DMS 273 treated with DMSO at 0.1 percent for 48 hours (cell line): ENCODE results near the gene BTBD2.

Experiments used
- DNase-seq: peaks from one replicate; lab custom pipeline; 2025; lab: John Stamatoyannopoulos, UW

The BTBD2 gene

DNA sequence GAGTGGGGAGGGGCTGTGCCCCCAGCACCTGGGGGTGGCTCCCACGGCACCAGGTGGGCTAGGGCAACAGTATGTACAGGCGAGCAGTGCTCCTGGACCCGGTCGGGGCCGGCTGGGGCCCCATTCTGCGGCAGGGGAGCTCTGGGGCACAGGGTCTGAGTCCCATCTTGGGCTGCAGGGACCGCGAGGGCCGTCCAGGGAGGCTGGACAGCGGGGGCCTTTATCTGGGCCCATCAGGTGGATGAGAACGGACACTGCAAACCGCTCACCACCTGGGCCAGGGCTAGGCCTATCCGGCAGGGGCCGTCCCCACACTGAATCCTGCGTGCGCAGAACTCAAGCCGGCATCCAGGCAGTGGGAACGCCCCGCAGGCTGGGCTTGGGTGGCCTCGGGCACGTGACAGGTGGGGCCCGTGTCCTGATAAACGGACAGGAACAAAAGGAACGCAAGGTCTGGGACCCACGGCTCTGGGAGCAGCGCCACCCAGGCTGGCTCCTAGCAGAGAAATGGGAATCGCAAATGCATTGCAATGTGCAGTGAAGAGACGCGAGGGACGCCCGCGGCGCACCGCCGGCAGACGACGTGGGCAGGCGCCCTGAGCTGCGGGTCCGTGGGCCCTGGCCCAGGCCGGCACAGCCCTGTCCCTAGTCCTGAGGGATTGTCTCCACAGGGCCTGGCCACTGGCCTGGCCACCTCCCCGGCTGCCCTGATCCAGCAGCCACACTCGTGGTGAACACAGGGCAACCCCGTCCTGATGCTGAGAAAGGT lies 29.7 kb downstream of the BTBD2 start:
- DNase-seq, result no peak

DNA sequence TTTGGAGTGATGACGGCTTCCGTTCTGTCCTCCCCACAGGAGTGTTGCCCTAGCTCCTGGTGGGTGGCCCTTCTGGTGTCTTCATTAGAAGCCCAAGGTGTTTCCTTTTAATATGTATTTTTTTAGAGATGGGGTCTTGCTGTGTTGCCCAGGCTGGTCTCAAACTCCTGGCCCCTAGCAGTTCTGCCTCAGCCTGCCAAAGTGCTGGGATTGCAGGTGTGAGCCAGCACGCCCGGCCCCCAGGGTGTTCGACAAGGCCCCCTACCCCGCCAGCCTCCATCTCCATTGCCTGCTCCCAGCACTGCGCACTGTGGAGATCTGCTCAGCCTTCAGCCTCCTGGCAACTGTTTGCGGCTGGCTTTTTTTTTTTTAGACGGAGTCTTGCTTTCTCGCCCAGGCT lies 31.2 kb downstream of the BTBD2 start:
- no peak for DNase-seq

DNA sequence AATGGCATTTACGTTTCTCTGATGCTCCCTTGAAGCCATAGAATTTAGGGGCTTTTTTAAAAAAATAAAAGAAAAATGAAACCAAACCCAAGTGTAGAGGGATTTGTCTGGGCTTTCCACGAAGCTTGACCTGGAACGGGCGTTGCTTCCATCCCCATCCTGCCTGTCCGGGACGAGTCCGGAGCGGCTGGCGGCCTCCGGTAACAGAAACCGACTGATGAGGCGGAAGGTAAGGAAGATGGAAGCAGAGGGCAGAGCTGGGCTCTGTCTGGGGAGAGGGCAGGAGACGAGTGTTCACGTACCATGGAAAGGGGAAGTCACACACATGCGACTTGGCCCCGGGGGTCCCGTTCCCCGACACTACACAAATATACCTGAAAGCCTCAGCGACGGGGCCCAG lies 34.3 kb downstream of the BTBD2 start:
- no peak for DNase-seq

DNA sequence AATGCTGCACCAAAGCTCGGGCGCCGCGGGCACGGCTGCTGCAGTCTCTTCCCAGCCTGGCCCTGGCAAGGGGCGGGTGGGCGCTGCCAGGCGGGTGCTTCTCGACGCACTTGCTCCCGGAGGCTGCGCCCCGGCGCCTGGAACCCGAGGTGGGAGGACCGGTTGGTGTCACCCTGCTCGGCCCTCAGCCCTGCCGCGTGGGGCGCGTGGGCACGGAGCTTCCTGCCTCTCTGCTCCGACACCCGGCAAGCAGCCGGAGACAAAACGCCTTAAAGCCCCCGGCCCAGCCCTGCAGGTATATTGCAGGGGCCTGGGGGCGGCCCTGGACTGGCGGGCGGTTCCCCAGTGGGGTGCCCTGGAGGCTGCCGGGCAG lies 34.7 kb downstream of the BTBD2 start:
- DNase-seq, result no peak

DNA sequence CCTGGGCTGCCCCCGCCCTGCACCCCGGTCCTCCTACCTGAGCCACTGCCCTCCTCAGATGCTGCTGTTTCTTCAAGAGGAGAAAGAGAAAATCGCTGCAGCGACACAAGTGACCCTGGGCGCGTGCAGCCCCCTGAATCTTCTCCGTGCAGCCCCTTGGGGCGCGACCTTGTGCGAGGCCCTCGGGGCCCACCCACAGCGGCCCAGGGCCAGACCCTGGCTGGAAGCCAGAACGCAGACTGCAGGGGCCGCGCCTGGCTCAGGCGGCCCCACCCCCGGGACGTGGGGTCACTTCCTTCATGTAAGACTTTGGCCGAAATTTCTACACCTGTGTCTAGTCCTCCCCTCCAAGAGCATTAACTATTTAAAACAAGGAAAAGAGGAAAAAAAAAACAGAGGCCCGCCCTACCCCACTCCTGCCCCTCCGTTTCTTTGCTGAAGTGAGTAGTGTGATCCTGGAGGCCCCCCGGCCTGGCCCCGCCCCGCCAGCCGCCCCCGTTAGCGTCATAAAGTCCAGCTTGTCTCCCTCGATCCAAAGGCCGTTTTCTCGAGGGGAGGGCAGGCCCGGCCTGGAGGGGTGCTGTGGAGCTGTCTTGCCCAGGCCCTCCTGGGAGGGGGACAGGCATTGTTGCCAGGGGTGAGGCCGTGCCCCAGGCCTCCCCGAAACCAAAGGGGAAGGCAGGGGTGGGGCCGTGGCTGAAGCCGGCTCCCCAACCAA lies 35.3 kb downstream of the BTBD2 start:
- no peak for DNase-seq

DNA sequence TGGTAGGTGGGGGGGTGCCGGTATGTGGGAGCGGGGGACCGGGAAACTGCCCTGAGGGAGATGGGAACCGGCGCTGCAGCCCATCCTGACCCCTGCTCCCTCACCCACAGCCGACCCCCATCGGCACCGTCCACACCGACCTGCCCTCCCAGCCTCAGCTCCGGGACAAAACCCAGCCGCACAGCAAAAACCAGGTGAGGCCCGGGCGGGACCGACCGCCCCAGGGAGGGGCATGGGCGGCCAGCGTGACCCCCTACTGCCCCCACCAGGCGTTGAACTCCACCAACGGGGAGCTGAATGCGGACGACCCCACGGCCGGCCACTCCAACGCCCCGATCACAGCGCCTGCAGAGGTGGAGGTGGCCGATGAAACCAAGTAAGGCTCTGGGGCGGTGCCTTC lies 35.9 kb downstream of the BTBD2 start:
- no peak for DNase-seq

DNA sequence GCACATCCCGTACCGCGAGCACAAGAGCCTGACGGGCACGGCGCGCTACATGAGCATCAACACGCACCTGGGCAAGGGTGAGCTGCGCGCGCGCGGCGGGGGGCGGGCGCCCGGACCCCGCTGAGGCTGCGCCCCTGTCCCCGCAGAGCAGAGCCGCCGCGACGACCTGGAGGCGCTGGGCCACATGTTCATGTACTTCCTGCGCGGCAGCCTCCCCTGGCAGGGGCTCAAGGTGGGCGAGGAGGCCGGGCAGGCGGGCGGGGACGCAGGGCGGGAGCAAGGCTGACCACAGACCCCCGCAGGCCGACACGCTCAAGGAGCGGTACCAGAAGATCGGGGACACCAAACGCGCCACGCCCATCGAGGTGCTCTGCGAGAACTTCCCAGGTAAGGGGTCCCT lies 36.5 kb downstream of the BTBD2 start:
- DNase-seq, result no peak

DNA sequence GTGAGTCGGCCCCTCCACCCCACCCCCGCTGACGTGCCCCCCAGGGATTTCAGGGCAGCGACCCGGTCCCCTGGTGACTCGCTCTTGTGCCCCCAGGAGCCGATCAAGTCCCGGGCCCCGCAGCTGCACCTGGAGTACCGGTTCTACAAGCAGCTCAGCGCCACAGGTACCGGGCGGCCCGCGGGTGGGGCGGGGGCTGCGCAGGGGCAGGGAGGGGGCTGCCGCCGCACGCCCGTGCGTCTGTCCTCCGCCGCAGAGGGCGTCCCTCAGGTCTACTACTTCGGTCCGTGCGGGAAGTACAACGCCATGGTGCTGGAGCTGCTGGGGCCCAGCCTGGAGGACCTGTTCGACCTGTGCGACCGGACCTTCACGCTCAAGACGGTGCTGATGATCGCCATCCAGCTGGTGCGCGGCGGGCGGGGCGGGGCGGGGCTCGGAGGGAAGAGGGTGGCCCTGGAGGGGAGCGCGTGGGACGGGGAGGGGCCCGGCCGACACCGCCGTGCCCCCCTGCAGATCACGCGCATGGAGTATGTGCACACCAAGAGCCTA lies 37.1 kb downstream of the BTBD2 start:
- no peak for DNase-seq

DNA sequence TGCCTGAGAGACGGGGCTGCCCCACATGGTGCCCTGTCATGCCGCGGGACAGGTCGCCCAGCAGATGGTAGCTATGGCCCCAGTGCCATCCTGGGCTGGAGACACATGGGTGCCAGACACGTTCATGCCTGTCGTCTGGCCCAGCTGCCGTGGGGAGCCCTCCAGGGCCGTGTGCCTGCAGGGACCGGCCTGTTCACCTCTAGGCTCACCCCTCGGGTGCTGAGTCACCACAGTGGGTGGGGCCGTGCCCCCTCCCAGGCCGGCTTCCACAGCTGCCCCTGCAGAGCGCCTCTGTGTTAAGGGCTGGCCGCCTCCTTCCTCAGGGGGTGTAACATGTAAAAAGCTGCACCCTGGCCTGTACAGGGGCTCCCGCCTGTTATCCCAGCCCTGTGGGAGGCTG lies 38.4 kb downstream of the BTBD2 start:
- DNase-seq, result no peak

DNA sequence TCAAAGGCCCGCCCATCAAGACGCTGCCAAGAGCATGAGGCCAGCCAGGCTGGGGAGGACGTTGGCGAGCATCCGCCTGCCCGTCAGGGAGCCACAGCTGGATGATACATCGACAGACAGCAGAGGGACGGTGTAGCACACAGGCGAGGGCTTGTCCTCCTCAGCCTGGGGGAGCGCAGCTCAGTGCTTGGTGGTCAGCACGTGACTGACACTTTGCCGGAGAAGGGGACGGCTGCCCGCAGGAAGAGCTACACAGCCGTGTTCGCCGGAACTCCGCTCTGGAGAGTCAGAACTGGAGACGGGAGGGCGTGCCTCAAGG lies 40.4 kb downstream of the BTBD2 start:
- no peak for DNase-seq

DNA sequence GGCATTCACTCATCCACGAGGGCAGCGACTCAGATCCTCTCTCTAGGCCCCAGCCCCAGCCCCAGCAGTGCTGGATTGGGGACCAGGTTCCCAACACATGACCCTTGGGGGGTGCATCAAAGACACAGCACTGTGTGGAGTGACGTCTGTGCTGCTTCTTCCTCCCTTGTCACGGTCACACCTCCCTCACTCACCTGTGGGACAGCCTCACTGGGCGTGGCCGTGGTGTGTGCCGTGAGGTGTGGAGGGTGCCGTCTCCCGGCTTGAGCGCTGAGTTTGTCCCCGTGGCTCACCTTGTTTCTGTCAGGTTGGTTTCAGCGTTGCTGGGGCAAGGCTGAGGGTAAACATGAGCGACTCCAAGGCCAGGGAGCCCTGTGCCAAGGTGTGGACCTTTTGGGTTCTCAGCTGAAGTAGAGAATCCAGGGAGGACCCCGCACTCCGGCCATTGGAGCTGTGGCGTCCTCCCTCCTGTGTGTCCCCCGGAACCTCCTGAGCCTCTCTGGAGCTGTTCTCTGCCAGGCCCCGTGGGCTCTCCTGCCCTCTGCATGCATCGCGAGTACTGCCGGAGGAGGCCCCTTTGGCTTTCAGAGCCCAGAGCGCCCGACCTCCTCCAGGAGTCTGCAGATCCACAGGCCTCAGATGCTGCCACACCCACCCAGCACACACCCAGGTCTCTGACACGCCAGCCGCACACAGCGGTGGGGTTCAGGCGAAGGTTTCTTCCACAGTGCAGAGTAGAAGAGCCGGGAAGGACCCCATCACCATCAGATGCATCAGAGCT lies 40.9 kb downstream of the BTBD2 start:
- DNase-seq, result no peak

DNA sequence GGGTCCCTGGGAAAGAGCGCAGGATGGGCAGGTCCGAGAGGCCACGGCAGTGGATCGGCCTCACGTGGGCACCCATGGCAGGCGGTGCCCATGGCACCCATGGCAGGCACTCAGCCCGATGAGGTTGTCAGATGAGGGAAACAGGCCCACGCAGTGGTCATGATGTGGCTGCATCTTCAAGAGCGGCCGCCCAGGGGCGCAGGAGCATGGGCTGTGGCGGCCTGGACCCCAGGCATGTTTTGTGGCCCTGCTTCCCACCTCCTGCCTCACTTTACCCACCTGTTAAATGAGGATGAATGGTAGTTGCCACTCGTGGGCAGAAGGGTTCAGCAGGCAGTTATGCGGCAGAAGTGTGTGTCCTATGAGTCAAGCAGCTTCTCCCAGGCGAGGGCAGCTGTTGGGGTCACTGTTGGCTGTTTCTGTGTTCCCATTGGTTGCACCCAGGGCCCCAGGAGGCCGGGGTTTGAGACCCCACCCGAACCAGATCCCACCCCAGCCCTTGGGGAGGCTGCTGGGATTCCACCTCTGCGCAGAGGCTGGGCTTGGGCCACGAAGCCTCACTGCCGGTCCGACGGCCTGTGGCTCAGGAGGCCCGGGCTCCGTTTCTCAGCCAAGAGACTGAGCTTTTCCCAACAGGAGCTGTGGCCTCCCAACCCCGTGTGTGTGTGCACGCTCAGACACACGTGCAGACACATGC lies 44.6 kb downstream of the BTBD2 start:
- DNase-seq, result no peak

DNA sequence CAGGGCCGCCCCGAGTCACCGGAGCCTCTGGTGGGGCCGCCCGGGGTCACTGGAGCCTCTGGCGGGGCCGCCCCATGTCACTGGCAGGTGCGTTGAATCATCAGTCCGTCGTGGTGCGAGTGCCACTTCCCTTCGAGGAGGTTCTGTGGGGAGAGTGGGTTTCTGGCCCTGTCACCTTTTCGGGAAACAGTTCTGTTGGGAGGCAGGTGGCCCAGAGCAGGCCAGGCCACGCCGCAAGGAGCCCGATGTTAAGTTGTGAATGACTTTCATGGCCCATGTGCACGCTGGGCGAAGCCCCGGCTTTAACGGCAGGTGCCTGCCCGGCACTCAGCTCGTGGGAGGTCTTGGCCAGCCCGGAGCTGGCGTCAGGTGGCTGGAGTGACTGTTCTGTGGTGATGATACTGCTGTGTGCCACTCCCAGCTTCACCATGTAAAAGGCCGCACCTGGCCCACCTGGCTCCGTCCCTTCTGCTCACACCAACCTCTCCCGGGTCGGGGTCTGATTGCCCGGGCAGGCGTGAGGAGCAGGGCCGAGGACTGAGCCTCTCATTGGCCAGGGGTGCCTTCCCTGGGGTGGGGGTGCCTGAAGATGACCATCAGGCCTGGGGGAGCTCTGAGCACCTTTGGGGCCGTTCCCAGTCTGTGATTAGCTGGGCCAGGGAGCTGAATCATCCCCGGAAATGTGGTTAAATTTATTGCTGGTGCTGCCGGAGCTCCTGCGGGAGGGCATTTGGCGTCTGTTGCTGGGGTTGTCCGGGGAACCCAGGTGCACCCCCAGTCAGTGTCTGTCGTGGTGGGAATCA lies 45.3 kb downstream of the BTBD2 start:
- no peak for DNase-seq

DNA sequence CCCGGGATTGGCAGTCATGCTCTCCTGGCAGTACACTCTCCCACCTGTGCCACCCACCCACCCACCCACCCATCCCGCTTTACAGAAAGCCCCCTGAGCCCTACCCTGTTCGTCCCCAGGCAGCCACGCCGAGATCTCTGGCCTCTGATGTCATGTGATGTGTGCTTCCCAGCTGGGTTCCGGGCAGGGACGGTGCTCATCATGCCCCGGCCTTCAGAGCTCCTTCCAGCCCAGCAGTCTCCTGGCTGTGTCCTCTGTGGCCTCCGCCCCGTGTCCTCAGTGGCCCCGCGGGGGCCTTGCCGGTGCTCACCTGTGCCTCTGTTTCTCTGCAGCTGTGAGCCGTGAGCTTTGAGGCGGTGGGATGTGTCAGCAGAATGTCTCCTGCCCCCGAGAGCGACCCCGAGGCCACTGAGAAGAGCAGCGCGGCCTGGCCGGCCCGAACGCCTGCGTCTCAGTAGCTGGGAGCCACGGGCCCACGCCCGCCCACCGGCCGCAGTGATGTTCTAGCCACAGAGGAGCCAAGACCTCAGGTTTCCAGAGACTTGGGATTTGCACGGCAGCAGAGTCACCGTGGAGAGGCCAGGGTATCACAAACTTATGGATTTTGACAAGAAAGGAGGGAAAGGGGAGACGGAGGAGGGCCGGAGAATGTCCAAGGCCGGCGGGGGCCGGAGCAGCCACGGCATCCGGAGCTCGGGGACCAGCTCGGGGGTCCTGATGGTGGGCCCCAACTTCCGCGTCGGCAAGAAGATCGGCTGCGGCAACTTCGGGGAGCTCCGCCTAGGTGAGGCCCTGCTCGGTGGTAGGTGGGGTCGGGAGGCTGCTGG lies 46.1 kb downstream of the BTBD2 start:
- no peak for DNase-seq

DNA sequence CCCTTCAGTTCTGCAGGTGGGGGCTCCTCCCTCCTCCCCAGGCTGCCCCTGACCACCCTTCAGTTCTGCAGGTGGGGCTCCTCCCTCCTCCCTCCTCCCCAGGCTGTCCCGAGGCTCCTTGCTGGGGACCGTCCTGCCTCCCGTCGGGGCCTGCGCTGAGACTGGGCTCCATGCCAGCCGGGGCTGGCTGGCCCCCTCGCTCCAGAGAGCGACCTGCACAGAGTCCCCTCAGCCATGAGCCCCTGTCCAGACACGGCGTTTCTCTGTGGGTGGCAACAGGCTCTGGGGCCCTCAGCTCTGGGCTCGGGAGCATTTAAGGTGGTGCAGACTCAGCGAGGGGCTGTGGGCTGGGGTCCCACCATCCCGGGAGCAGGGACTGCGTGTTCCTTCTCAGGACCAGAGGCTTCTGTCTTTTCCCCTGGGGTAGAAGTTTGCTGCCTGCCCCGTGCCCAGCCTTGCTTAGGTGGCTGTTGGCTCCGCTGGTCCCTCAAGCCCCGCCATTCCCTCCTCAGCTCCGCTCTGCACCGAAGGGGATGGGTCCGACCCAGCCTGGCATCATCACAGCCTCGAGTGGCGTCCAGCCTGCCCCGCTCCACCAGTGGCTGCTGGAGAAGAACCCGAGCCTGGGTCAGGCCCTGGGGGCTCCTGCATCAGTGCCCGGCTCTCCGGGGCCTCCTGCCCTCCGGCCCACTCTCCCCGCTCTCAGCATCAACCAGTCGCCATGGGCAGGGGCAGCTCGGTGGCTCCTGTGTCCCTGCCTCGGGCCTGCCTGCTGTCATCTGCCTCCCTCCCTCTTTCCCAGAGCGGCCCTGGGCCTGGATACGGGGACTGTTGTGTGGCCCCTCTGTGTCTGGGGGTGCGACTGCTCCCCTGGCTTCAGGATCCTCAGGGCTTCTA lies 47.0 kb downstream of the BTBD2 start:
- DNase-seq, result no peak

DNA sequence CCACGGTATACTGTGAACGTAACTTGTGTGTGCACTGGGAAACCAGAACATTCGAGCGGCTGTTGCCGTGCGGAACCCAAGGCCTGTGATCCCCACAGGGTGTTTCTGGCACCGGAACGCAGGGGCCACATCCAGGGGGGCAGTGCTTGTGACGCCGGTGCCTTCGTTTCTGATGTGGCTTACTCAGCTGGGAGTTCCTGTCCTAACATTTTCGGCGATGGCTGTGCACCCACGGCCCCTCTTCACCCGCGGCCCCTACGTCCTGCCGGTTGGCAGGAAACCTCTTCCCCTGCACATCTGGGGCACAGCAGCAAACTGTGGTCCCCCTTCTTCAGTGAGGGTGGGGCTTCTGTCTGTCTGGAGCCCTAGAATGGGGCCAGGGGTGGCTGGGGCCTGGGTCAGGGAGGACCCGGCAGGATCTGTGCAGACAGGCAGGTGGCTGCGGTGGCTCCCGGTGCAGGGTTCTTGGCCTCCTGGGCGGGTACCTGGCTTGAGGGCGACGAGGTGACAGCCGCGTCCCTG lies 48.4 kb downstream of the BTBD2 start:
- DNase-seq, result no peak

DNA sequence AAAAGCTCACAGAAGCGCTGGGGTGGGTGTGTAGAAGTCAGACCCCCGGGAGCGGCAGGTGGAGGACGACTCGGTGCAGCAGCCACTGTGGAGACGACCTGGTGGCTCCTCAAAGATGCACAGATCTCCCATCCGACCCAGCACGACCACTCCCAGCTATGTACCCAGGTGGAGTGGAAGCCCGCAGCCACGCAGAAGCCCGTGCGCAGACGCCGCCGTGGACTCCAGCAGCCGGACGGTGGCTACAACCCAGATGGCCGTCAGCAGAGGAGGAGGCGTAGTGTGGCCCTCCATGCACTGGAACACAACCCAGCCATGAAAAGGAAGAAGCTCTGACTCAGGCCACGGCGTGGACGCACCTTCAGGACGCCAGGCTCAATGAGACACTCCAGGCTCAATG lies 52.8 kb downstream of the BTBD2 start:
- DNase-seq, result no peak

DNA sequence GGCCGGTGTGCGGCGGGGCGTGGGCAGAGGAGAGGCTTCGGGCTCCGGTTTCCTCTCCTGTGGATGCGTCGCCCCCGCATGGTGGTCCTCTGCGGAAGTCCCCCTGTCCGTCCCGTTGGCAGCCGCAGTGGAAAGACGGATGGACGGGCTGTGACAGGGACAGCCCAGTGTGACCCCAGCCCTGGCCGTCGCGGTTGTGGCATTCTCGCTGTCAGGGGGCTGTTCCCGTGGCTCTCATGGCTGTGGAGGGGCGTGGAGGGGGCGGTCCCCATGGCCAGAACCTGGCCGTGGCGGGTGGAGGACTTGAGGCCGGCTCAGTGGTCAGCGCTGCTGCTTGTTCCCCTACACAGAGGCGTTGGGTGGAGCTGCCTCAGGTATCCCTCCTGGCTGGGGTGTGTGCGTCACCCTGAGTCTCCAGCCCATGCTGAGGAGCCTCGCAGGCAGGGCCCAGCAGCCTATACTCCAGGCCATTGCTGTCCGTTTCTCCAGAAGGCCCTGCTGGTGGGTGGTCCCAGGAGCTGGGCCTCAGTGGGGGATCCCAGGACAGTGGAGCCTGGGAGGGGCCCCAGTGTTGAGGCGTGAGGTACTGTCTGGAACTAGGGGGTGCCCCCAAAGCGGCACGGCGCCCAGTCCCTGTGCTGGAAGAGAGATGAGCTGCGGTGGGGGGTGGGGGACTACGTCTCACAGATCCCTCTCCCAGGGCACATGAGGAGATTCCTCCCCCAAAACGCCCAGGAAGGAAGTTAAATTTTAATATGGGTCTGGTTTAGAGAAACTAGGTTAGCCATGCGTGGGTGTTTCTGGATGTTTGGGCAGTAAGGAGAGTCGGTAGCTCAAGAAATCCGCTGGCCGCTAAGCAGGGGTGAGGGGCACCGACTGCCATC lies 54.3 kb downstream of the BTBD2 start:
- no peak for DNase-seq
